GM19043 (cell line): ENCODE data around the gene CITED2.
"Not testable (repeated sequence)": the region's sequence is repeated elsewhere in the genome, so short reads cannot be mapped to it uniquely, and the experiment has no call there.

Experiments
- ATAC-seq: cut with Tn5 transposase; IDR thresholded peaks from one replicate; pipeline ENCODE4 v1.9.1; 2021; ENCODE audit warnings: low read depth; ENCODE audit not compliant: unreplicated experiment

Gene CITED2

DNA sequence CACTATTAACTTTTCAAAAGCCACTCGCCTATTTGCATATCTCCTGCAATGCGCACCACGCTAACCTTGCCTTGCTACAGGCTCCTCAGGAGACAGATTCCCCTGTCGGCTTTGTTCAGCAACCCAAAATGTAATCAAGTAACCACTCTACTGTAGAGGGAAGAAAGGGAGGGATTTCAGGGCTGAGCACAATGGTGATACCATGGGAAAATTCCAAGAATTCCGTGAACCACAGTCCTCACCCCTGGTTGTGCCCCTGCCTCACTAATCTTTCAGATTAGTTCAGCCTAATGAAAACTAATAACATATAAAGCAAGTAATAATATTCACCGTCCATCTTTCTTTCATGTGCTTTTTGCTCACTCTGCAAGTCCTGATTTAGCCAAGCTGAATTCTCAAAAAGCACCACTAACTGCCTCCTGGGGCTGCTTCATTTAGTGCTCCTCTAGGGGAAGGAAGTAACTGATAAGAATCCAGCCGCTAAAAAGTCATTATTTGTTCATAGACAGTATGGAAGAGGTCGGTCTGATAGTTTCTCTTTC is 6.6 kb downstream of the CITED2 start:
- no peak for ATAC-seq

- ATAC-seq, result no peak
Observed at GRCh38 chr6:139364982-139365379, 9.5 kb downstream of the CITED2 start.

- peak; percentile 55 for ATAC-seq
Observed at GRCh38 chr6:139364302-139364981, 10.0 kb downstream of the CITED2 start.

DNA sequence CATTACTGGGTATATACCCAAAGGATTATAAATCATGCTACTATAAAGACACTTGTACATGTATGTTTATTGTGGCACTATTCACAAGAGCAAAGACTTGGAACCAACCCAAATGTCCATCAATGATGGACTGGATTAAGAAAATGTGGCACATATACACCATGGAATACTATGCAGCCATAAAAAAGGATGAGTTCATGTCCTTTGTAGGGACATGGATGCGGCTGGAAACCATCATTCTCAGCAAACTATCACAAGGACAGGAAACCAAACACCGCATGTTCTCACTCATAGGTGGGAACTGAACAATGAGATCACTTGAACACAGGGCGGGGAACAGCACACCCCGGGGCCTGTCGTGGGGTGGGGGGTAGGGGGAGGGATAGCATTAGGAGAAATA is 10.7 kb downstream of the CITED2 start:
- ATAC-seq, result not testable (repeated sequence)

GRCh38 chr6:139363123-139363522 is 11.3 kb downstream of the CITED2 start:
- not testable (repeated sequence) for ATAC-seq

DNA sequence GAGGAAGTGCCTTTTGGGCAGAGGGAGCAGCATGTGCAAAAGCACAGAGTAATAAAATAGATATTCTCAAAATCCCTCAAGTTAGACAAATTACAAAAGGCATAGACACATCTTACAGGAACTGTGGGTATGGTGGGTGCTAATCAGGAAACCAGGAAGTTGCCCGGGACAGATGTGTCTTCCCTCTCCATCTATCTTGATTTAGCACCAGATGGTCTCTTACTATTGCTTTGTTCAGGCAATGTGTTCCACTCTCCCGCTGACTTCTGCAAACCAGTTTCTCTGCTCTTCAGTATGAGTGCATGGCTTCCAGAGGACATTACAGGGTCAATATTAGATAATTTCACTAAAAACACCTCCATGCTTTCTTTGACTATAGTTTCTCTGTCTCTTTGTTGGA is 13.2 kb downstream of the CITED2 start:
- ATAC-seq, result no peak

- ATAC-seq, result no peak
Observed at GRCh38 chr6:139356924-139357323, 17.5 kb downstream of the CITED2 start.

- ATAC-seq, result no peak
Observed at GRCh38 chr6:139355777-139356445, 18.5 kb downstream of the CITED2 start.

DNA sequence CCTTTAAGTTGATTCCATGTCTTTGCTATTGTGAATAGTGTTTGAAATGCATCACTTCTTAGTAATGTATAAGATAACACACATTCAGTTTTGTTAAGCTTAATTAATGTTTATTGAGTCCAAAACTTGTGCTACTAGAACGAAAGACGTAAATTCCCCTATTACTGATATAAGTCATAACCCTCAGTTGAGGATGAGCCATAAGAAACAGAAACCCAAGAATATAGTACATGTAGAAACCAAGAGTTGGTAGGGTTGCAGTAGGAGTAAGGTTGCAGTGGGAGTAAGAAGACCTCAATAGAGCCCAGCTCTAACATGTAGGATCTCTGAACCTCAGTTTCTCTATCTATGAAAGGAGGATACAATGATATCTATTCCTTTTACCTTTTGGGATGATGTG is 19.3 kb downstream of the CITED2 start:
- no peak for ATAC-seq

- ATAC-seq, result no peak
Observed at GRCh38 chr6:139354189-139354588, 20.3 kb downstream of the CITED2 start.

DNA sequence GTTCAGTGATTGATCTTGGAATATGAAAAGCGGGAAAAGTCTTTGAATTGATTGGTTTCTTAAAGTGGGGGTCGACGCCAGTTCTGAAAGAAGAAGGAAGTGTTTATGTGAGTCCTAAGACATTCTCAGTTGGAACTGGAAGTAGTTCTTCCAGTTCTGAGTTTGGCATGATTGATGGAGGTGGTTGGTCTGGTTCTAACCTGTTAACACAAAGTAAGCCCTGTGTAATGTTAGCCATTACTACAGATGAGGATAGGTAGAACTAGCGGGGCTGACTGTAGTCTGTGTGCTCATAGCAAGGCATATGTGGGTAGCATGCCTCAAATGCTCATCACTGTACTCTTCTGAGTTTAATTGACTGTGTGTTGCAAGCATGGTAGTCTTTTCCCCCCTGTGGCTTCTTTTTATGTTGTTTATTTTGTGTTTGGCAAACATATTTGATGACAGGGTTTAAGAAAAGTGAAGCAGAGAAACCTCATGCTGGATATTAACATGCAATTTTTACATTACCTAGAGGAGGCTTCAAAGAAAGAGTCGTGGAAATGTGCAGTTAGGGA is 24.9 kb downstream of the CITED2 start:
- ATAC-seq, result no peak

DNA sequence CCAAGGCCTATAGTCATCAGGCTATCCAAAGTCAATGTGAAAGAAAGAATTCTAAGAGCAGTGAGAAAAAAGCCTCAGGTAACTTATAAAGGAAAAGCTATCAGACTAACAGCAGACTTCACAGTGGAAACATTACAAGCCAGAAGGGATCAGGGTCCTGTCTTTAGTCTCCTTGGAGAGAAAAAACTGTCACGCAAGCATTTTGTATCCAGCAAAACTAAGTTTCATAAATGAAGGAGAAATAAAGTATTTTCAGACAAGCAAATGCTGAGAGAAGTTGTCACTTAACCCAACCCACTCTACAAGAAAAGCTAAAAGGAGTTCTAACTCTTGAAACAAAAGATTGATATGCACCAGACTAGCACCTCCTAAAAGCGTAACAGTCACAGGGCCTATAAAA is 28.1 kb downstream of the CITED2 start:
- ATAC-seq, result no peak

GRCh38 chr6:139344186-139344963 is 30.1 kb downstream of the CITED2 start:
- ATAC-seq, result no peak

- no peak for ATAC-seq
Observed at GRCh38 chr6:139343052-139343750, 31.2 kb downstream of the CITED2 start.

GRCh38 chr6:139341060-139341459 is 33.4 kb downstream of the CITED2 start:
- ATAC-seq, result no peak

DNA sequence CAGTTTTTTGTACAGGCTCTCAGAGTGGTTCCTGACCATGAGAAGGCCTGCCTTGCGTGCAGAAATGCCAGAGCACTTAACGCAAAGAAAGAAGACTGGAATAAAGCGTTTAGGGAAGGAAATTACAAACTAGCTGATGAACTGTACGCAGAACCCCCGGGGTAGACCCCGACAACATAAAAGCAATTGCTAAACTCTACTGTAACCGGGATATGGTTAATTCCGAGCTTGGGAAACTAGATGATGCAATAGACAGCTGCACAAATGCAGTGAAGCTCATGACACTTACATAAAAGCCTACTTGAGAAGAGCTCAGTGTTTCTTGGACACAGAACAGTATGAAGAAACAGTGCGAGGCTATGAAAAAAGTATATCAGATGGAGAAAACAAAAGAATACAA is 35.7 kb downstream of the CITED2 start:
- no peak for ATAC-seq

DNA sequence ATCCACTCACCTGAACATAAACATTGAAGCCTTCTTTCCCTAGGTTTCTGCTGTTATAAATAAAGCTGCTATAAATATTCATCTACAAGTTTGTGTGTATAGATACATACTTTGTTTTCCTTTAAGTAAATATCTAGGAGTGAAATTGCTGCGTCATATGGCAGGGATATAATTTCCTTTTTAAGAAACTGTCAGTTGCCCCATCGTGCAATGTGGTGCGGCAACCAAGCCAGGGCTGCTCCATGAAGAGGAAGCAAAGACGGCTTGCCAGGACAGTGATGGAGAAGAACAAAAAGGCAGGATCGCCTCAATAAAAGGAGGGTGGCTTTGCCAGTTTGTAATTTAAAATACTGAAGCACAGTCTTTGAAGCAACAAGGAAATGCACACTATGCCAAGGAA is 36.6 kb downstream of the CITED2 start:
- ATAC-seq, result no peak

DNA sequence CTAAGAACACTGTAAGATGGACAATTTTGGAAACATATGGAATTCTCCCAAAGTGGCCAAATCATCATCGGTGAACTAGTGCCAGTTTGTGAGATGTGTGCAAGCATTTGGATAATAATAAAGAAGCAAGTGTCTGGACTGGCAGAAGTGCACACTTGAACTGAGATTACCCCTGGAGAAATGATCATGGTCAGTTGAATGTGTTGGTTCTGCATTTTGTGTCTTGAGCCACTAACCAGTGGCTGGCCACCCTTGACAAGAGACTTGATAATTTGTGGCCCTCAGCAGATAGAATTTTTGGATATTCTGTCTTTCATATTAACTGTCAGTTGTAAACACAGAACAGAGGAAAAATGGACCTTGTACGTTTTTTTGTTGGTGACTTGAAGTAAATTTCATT is 37.4 kb downstream of the CITED2 start:
- no peak for ATAC-seq

- no peak for ATAC-seq
Observed at GRCh38 chr6:139336488-139336887, 38.0 kb downstream of the CITED2 start.

- ATAC-seq, result no peak
Observed at GRCh38 chr6:139335447-139336210, 38.8 kb downstream of the CITED2 start.
